A549 (cell line): ENCODE results near the gene ESR2. TPM values are rescaled to one million over a fixed set of nuclear protein-coding genes. Genes with fewer than 3 reads are reported as not detected.
"Not testable (repeated sequence)": the region's sequence is repeated elsewhere in the genome, so short reads cannot be mapped to it uniquely, and the experiment has no call there.

Experiments
- ATAC-seq, 2 experiments: fragments of 200-7000 bp in 1 of 2; fragments of >200 bp in 1 of 2; cut with Nextera tagmentation in 1 of 2; cut with Tn5 transposase in 1 of 2; 3 replicates each; pipeline versions ENCODE4 v1.8.0 to v1.9.1; 2018 to 2020; ENCODE audit warnings: mild to moderate bottlenecking in 1 of 2, moderate library complexity in 1 of 2
- CTCF ChIA-PET: fragments of 300-600 bp; sonication (Branson Sonifier 250); formaldehyde crosslinking; extraction: SDS; loops from one replicate; lab custom pipeline; 2021; ENCODE audit warnings: antibody characterized with exemption, inconsistent platforms; lab: Yijun Ruan, JAX
- POLR2A ChIA-PET: fragments of 350-600 bp; formaldehyde crosslinking; extraction: SDS; loops from one replicate; lab custom pipeline; 2021; ENCODE audit warnings: antibody characterized with exemption, inconsistent platforms; lab: Yijun Ruan, JAX
- DNase-seq, 2 experiments: peaks; one replicate each; pipeline versions ENCODE4 v3.0.0 to v3.0.0-alpha.2; 2011 to 2016; ENCODE audit warnings: low read depth in 1 of 2, low spot score in 1 of 2
- FAIRE-seq: peaks from 2 replicates; lab custom pipeline; 2011; peaks lifted over from hg19 to GRCh38; lab: Jason Lieb, UNC
- H3K27ac ChIP-seq, 2 experiments: fragments of >200 bp; sonication (Bioruptor Twin); formaldehyde crosslinking; 3 replicates each; pipeline ENCODE4 v1.5.1; 2016 to 2017
- H3K4me1 ChIP-seq: fragments of >200 bp; sonication (Bioruptor Twin); formaldehyde crosslinking; 3 replicates; pipeline ENCODE4 v1.6.1; 2016
- H3K4me2 ChIP-seq: fragments of >200 bp; sonication (Bioruptor Twin); formaldehyde crosslinking; 3 replicates; pipeline ENCODE4 v1.6.1; 2016
- H3K4me3 ChIP-seq: fragments of >200 bp; sonication (Bioruptor Twin); formaldehyde crosslinking; 3 replicates; pipeline ENCODE4 v1.5.1; 2016
- H3K9me3 ChIP-seq: fragments of >200 bp; sonication (Bioruptor Twin); formaldehyde crosslinking; 3 replicates; pipeline ENCODE4 v1.6.1; 2016
- BHLHE40 ChIP-seq: IDR thresholded peaks from 2 replicates; pipeline ENCODE4 v1.6.1; 2012; ENCODE audit warnings: low read depth, low read length, inconsistent platforms
- CBX8 ChIP-seq: fragments of 200-600 bp; sonication (generic); IDR thresholded peaks from 2 replicates; pipeline ENCODE4 v1.6.1; 2016
- CEBPB ChIP-seq, 2 experiments: fragments of >200 bp in 1 of 2; sonication (Bioruptor Twin) in 1 of 2; formaldehyde crosslinking in 1 of 2; IDR thresholded peaks; 2 replicates each; pipeline ENCODE4 v1.6.1; 2012 to 2016
- CTCF ChIP-seq: fragments of >200 bp; sonication (Bioruptor Twin); formaldehyde crosslinking; IDR thresholded peaks from 3 replicates; pipeline ENCODE4 v1.5.1; 2016
- FOSL2 ChIP-seq, 2 experiments: fragments of 450-650 bp in 1 of 2; fragments of >200 bp in 1 of 2; sonication (Bioruptor Twin) in 1 of 2; formaldehyde crosslinking; IDR thresholded peaks; 2 replicates each; pipeline versions ENCODE4 v1.5.0 to v1.6.1; 2016 to 2020; ENCODE audit warnings: mild to moderate bottlenecking in 1 of 2, moderate library complexity in 1 of 2
- HOXA7 ChIP-seq: fragments of 250-450 bp; sonication (Bioruptor Pico); IDR thresholded peaks from 2 replicates; pipeline ENCODE4 v1.5.0; 2020; ENCODE audit warnings: mild to moderate bottlenecking, moderate library complexity
- HOXB13 ChIP-seq: fragments of 250-450 bp; sonication (Bioruptor Pico); IDR thresholded peaks from 2 replicates; pipeline ENCODE4 v1.5.0; 2020; ENCODE audit warnings: low read depth, mild to moderate bottlenecking, moderate library complexity
- HOXB5 ChIP-seq: fragments of 250-450 bp; sonication (Bioruptor Pico); IDR thresholded peaks from 2 replicates; pipeline ENCODE4 v1.5.0; 2020; ENCODE audit warnings: mild to moderate bottlenecking, moderate library complexity
- KDM5A ChIP-seq: fragments of 200-600 bp; sonication (generic); IDR thresholded peaks from 2 replicates; pipeline ENCODE4 v1.6.1; 2016; ENCODE audit warnings: antibody characterized with exemption, mild to moderate bottlenecking
- MAFK ChIP-seq: fragments of 450-650 bp; IDR thresholded peaks from 2 replicates; pipeline ENCODE4 v1.6.1; 2014; ENCODE audit not compliant: partially characterized antibody
- MAZ ChIP-seq: fragments of 150-350 bp; IDR thresholded peaks from 2 replicates; pipeline ENCODE4 v1.6.1; 2014; ENCODE audit warnings: antibody characterized with exemption, low read depth, low read length, borderline replicate concordance
- RAD21 ChIP-seq, 2 experiments: fragments of >200 bp in 1 of 2; sonication (Bioruptor Twin) in 1 of 2; formaldehyde crosslinking in 1 of 2; IDR thresholded peaks in 1 of 2; conservative IDR thresholded peaks in 1 of 2; 2 replicates in 1 of 2; 3 replicates in 1 of 2; pipeline ENCODE4 v1.6.1; 2012 to 2018; ENCODE audit warnings: inconsistent platforms in 1 of 2
- RARB ChIP-seq: fragments of 250-450 bp; sonication (Bioruptor Pico); IDR thresholded peaks from 2 replicates; pipeline ENCODE4 v1.8.0; 2021; ENCODE audit warnings: mild to moderate bottlenecking, moderate library complexity
- RFX5 ChIP-seq: fragments of 450-650 bp; IDR thresholded peaks from 2 replicates; pipeline ENCODE4 v1.7.1; 2014; ENCODE audit warnings: antibody characterized with exemption, mild to moderate bottlenecking, moderate library complexity
- RNF2 ChIP-seq: fragments of 200-600 bp; sonication (generic); IDR thresholded peaks from 2 replicates; pipeline ENCODE4 v1.6.1; 2016; ENCODE audit warnings: low read depth, mild to moderate bottlenecking, antibody characterized with exemption, moderate library complexity, borderline replicate concordance
- SMC3 ChIP-seq: fragments of >200 bp; sonication (Bioruptor Twin); formaldehyde crosslinking; IDR thresholded peaks from 3 replicates; pipeline ENCODE4 v1.6.1; 2018; ENCODE audit warnings: inconsistent platforms
- ZC3H11A ChIP-seq: fragments of 450-650 bp; IDR thresholded peaks from 2 replicates; pipeline ENCODE4 v1.6.1; 2014; ENCODE audit warnings: antibody characterized with exemption, mild to moderate bottlenecking
- ZFP36 ChIP-seq: fragments of 450-650 bp; IDR thresholded peaks from 2 replicates; pipeline ENCODE4 v1.6.1; 2014; ENCODE audit warnings: borderline replicate concordance; ENCODE audit not compliant: partially characterized antibody
- WGBS: methylation state at CpG from one replicate; pipeline ENCODE4 v1.1.6; 2017; ENCODE audit errors: missing lambda C conversion rate; 5-methylcytosine and 5-hydroxymethylcytosine counted together
- polyA plus RNA-seq, 4 experiments: library from polyadenylated mRNA; depleted of rRNA in 3 of 4; stranded (reverse); fragments of >200 nt; fragmentation: RNase III in 1 of 4; extraction: RNeasy Plus Mini Kit Qiagen cat#74134 plus additional on column Dnase treatment in 1 of 4; gene quantifications; 2 replicates in 3 of 4; 3 replicates in 1 of 4; pipeline ENCODE4 v1.2.3, GENCODE V29; 2011 to 2017
- TF ChIP-seq, protein P1 (sequence below): fragments of >200 bp; sonication (Bioruptor Twin); formaldehyde crosslinking; IDR thresholded peaks from 3 replicates; pipeline ENCODE4 v1.6.1; 2016
- TF ChIP-seq, protein P2 (sequence below): IDR thresholded peaks from 2 replicates; pipeline ENCODE4 v1.6.1; 2012
- TF ChIP-seq, protein P3 (sequence below): fragments of 250-450 bp; sonication (Bioruptor Pico); IDR thresholded peaks from 2 replicates; pipeline ENCODE4 v1.5.0; 2021; ENCODE audit warnings: mild to moderate bottlenecking, moderate library complexity, borderline replicate concordance

The ESR2 gene
- polyA plus RNA-seq, 2 of the 4 experiments (the other 2 are of a cell fraction) = 0.05 to 0.06 TPM

GRCh38 chr14:64324461-64324860, 30.3 kb upstream of the ESR2 start:
- POLR2A ChIA-PET = interaction anchor here (1.1 kb wide), 1 partner anchor 14 kb away, joined by 3 read pairs; no protein-coding TSS in a partner anchor
- H3K4me3 ChIP-seq = no peak overlapping the region
- H3K4me1 ChIP-seq = peaks cover 8% of the 10 kb centered on the region; the same call in 2 of the 3 replicates
- TF ChIP-seq, protein P1, sequence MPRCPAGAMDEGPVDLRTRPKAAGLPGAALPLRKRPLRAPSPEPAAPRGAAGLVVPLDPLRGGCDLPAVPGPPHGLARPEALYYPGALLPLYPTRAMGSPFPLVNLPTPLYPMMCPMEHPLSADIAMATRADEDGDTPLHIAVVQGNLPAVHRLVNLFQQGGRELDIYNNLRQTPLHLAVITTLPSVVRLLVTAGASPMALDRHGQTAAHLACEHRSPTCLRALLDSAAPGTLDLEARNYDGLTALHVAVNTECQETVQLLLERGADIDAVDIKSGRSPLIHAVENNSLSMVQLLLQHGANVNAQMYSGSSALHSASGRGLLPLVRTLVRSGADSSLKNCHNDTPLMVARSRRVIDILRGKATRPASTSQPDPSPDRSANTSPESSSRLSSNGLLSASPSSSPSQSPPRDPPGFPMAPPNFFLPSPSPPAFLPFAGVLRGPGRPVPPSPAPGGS = no peak
- TF ChIP-seq, protein P2, sequence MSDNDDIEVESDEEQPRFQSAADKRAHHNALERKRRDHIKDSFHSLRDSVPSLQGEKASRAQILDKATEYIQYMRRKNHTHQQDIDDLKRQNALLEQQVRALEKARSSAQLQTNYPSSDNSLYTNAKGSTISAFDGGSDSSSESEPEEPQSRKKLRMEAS = no peak
- TF ChIP-seq MAFK = peak; percentile 80
- 62% methylated on average over 1 of the region's 1 CpG for WGBS
- FAIRE-seq = no peak
- CTCF ChIA-PET = no interaction called here
- no peak overlapping the region for H3K27ac ChIP-seq
- no peak for ATAC-seq
- no peak for DNase-seq
- no peak overlapping the region for H3K4me2 ChIP-seq
- H3K9me3 ChIP-seq = no peaks in the 10 kb centered on the region

DNA sequence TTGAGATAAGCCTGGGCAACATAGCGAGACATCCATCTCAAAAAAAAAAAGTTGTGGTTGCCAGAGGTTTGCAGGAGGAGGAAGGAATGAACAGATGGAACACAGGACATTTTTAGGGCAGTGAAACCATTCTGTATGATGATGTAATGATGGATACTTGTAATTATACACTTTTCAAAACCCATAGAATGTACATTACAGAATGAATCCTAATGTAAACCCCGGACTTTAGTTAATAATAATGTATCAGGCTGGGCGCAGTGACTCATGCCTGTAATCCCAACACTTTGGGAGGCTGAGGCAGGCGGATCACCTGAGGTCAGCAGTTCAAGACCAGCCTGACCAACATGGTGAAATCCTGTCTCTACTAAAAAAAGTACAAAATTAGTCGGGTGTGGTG, 26.2 kb upstream of the ESR2 start:
- ATAC-seq, FAIRE-seq, POLR2A ChIA-PET, H3K4me2 ChIP-seq, H3K4me3 ChIP-seq, H3K4me1 ChIP-seq, H3K9me3 ChIP-seq, H3K27ac ChIP-seq, DNase-seq, CTCF ChIA-PET: not testable (repeated sequence)
- WGBS = 48% methylated on average over 5 of the region's 5 CpGs

- POLR2A ChIA-PET, H3K9me3 ChIP-seq, ATAC-seq, H3K27ac ChIP-seq, H3K4me1 ChIP-seq, H3K4me3 ChIP-seq, H3K4me2 ChIP-seq, DNase-seq, FAIRE-seq: not testable (repeated sequence)
- CTCF ChIA-PET = interaction anchor here (1.5 kb wide), 1 partner anchor 23 kb away, joined by 5 read pairs; no protein-coding TSS in a partner anchor
- WGBS = 67% methylated on average over 1 of the region's 1 CpG
These were observed 24.5 kb upstream of the ESR2 start for GRCh38 chr14:64318695-64319094.

GRCh38 chr14:64303471-64303917, 9.3 kb upstream of the ESR2 start:
- peak; percentile 95 for FAIRE-seq
- Histone ChIP-seq H3K4me3 (no peak overlapping the region), H3K4me1 (no peaks in the 10 kb centered on the region), H3K4me2 (no peak overlapping the region), H3K9me3 (no peaks in the 10 kb centered on the region), H3K27ac (no peak overlapping the region)
- WGBS = 8% methylated on average over 4 of the region's 4 CpGs
- TF ChIP-seq HOXB5 (CRISPR knock-in tag) (no peak), MAZ (no peak), RAD21 (conservative IDR thresholded peaks at IDR 0.05 in 1 of 2, IDR thresholded peaks at IDR 0.05 in 1 of 2) (peak; percentile 83 to 86), ZC3H11A (no peak), MAFK (peak; percentile 24), FOSL2 (IDR thresholded peaks at IDR 0.05) (no peak), FOSL2 (CRISPR knock-in tag; IDR thresholded peaks at IDR 0.05) (no peak), SMC3 (peak; percentile 70), HOXA7 (no peak), CBX8 (no peak), HOXB13 (CRISPR knock-in tag) (no peak), RNF2 (no peak), BHLHE40 (no peak), CEBPB (IDR thresholded peaks at IDR 0.05) (0 out of 4 replicates have a peak, but pooled peaks of 1 of the 2 experiments have one; percentile 18), CTCF (peak; percentile 86), ZFP36 (no peak), KDM5A (no peak), RFX5 (no peak), RARB (CRISPR knock-in tag) (no peak)
- TF ChIP-seq, protein P3, sequence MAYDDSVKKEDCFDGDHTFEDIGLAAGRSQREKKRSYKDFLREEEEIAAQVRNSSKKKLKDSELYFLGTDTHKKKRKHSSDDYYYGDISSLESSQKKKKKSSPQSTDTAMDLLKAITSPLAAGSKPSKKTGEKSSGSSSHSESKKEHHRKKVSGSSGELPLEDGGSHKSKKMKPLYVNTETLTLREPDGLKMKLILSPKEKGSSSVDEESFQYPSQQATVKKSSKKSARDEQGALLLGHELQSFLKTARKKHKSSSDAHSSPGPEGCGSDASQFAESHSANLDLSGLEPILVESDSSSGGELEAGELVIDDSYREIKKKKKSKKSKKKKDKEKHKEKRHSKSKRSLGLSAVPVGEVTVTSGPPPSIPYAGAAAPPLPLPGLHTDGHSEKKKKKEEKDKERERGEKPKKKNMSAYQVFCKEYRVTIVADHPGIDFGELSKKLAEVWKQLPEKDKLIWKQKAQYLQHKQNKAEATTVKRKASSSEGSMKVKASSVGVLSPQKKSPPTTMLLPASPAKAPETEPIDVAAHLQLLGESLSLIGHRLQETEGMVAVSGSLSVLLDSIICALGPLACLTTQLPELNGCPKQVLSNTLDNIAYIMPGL (CRISPR knock-in tag) = no peak
- CTCF ChIA-PET = interaction anchor here (0.5 to 8.0 kb wide), 73 partner anchors 9 to 995 kb away, joined by 3 to 99 read pairs (median 3); partner anchors contain the start of gene ESR2
- POLR2A ChIA-PET = no interaction called here
- DNase-seq = peak; percentile 64 to 82
- peak; percentile 87 to 89 for ATAC-seq
